Peyer's patch (tissue), 4 donors: ENCODE results near the gene NDEL1. TPM values are rescaled to one million over a fixed set of nuclear protein-coding genes. Genes with fewer than 3 reads are reported as not detected.

ENCODE experiments used
- DNase-seq, 3 donors: peaks; one replicate each; pipeline ENCODE4 v3.0.0-alpha.2; 2017 to 2019
- H3K27ac ChIP-seq, 4 donors: fragments of 200-600 bp; sonication (generic); one replicate each; pipeline ENCODE4 v1.5.1; 2016 to 2019
- H3K27me3 ChIP-seq, 2 donors: fragments of 200-600 bp; sonication (generic); one replicate each; pipeline ENCODE4 v1.5.1; 2019
- H3K36me3 ChIP-seq, 3 donors: fragments of 200-600 bp; sonication (generic); one replicate each; pipeline ENCODE4 v1.5.1; 2016 to 2019
- H3K4me1 ChIP-seq, 4 donors: fragments of 200-600 bp; sonication (generic); one replicate each; pipeline ENCODE4 v1.5.1; 2016 to 2019
- H3K4me3 ChIP-seq, 4 donors: fragments of 200-600 bp; sonication (generic); 1 replicate in 3 of 4; 2 replicates in 1 of 4; pipeline ENCODE4 v1.5.1; 2016 to 2019; ENCODE audit warnings: mild to moderate bottlenecking in 1 of 4
- H3K9me3 ChIP-seq, 4 donors: fragments of 200-600 bp; sonication (generic); one replicate each; pipeline ENCODE4 v1.5.1; 2016 to 2019; ENCODE audit warnings: mild to moderate bottlenecking in 1 of 4
- POLR2A ChIP-seq, 2 donors: fragments of 450-650 bp; IDR thresholded peaks; one replicate each; pipeline ENCODE4 v1.5.1; 2017; ENCODE audit warnings: antibody characterized with exemption in 2 of 2, mild to moderate bottlenecking in 2 of 2, moderate library complexity in 2 of 2
- total RNA-seq, 4 donors: library from RNA; depleted of rRNA; stranded (reverse); fragments of >200 nt; gene quantifications; one replicate each; pipeline ENCODE4 v1.1.0, GENCODE V29; 2016
- TF ChIP-seq, protein P1 (sequence below), 6 experiments: fragments of 450-650 bp in 4 of 6; fragments of 200-600 bp in 2 of 6; sonication (generic) in 1 of 6; IDR thresholded peaks; one replicate each; pipeline ENCODE4 v1.5.1; 2017 to 2019; ENCODE audit warnings: antibody characterized with exemption in 6 of 6, mild to moderate bottlenecking in 3 of 6, moderate library complexity in 1 of 6

Gene NDEL1
- total RNA-seq, 4 donors from 2014 or later: 70.4 to 125 (median 99.9) TPM

DNA sequence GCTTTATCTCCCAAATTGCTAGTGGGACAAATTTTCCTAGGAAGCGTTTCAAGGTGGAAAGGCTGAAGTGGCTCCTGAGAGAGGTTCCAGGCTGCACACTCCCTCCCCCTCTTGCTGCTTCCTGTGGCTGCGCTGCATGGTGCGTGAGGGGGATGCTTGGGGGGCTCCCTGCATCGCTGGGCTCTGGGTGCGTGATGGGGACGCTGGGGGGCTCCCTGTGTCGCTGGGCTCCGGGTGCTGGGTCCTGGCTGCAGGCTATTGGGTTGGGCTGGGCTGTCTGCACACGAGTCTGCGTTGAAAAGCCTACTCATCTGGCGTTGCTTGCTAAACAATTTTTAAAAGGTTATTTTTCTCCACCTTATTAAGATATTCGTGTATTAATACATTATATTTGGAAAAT lies 30.1 kb downstream of the NDEL1 start:
- Histone ChIP-seq H3K9me3 (no peaks in the 10 kb centered on the region), H3K27me3 (no peaks in the 10 kb centered on the region), H3K4me1 (peaks cover 0 to 11% (median 0%) of the 10 kb centered on the region in 4 donors), H3K4me3 (no peak overlapping the region), H3K36me3 (peaks cover 0 to 69% (median 0%) of the 10 kb centered on the region in 3 donors), H3K27ac (no peak overlapping the region)
- TF ChIP-seq, protein P1, sequence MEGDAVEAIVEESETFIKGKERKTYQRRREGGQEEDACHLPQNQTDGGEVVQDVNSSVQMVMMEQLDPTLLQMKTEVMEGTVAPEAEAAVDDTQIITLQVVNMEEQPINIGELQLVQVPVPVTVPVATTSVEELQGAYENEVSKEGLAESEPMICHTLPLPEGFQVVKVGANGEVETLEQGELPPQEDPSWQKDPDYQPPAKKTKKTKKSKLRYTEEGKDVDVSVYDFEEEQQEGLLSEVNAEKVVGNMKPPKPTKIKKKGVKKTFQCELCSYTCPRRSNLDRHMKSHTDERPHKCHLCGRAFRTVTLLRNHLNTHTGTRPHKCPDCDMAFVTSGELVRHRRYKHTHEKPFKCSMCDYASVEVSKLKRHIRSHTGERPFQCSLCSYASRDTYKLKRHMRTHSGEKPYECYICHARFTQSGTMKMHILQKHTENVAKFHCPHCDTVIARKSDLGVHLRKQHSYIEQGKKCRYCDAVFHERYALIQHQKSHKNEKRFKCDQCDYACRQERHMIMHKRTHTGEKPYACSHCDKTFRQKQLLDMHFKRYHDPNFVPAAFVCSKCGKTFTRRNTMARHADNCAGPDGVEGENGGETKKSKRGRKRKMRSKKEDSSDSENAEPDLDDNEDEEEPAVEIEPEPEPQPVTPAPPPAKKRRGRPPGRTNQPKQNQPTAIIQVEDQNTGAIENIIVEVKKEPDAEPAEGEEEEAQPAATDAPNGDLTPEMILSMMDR (IDR thresholded peaks at IDR 0.05): no peak
- no peak for TF ChIP-seq POLR2A (IDR thresholded peaks at IDR 0.05)
- no peak for DNase-seq

DNA sequence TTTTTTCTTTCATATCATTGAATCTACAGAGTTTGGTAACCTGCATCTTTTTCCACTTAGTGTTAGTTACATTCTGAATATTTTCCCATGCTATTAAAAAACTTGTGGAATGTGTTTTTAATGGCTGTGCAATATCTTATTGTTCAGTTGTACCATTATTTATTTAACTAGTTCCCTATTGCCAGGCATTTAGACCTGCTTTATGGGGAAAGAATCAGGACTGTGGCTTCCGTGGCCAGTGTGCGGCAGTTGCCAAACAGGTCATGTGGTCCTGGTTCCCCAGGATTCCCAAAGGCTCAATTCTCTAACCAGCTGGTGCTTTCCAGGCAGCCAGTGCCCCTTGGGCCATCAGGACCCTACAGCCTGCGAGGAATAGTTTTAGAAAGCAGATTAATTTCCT lies 30.8 kb downstream of the NDEL1 start:
- Histone ChIP-seq H3K4me3 (no peak overlapping the region), H3K36me3 (peaks cover 0 to 69% (median 0%) of the 10 kb centered on the region in 3 donors), H3K4me1 (peaks cover 0 to 11% (median 0%) of the 10 kb centered on the region in 4 donors), H3K27me3 (no peaks in the 10 kb centered on the region), H3K27ac (no peak overlapping the region), H3K9me3 (no peaks in the 10 kb centered on the region)
- DNase-seq: no peak
- no peak for TF ChIP-seq POLR2A (IDR thresholded peaks at IDR 0.05)
- TF ChIP-seq, protein P1 (IDR thresholded peaks at IDR 0.05): no peak

DNA sequence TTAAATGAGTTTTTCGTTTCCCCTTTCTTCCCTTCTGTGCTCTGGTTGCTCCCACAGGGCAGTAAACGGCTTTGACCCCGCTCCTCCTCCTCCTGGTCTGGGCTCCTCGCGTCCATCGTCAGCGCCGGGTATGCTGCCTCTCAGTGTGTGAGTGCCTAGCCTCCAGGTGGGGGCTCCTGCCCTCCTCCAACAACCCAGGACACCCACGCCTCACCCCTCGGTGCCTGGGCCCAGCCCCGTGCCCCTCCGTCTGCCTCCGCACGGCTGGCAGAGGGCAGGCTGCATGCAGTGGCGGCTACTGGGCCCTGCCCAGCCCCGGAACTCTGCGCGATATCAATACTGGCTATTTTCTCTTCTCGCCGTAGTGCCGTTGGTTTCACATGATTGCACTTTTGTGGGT lies 31.2 kb downstream of the NDEL1 start:
- DNase-seq: no peak
- no peaks in the 10 kb centered on the region for H3K27me3 ChIP-seq

DNA sequence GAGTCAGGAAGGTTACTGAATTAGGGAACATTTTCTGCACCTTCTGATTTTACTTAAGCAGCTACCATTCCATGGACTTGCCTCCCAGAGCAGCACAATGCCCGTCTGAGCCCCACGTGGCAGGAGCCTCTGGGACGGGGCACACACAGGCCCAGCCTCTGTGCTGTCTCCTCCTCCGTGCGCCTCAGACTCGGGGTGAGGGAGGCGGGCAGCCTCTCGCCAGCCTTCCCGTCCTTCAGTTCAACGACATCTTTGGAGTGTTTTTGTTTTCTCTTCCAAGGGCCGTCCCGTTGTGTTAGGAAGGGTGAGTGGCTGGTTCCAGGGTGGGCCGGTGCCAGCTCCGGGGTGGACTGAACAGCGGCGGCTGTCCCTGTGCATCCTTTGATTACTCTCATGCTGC lies 31.8 kb downstream of the NDEL1 start:
- H3K27me3 ChIP-seq: no peaks in the 10 kb centered on the region
- H3K27ac ChIP-seq: no peak overlapping the region
- H3K4me1 ChIP-seq: peaks cover 0 to 11% (median 0%) of the 10 kb centered on the region in 4 donors
- TF ChIP-seq POLR2A (IDR thresholded peaks at IDR 0.05): no peak
- TF ChIP-seq, protein P1 (IDR thresholded peaks at IDR 0.05): no peak
- no peak overlapping the region for H3K4me3 ChIP-seq
- H3K9me3 ChIP-seq: no peaks in the 10 kb centered on the region
- peaks cover 0 to 70% (median 0%) of the 10 kb centered on the region in 3 donors for H3K36me3 ChIP-seq
- DNase-seq: peak in 1 of 3 donors; percentile 25

More for the DNA sequence above, 31.2 kb downstream of the NDEL1 start:
- TF ChIP-seq, protein P1 (IDR thresholded peaks at IDR 0.05): no peak
- no peak for TF ChIP-seq POLR2A (IDR thresholded peaks at IDR 0.05)
- Histone ChIP-seq H3K27ac (no peak overlapping the region), H3K4me1 (peaks cover 0 to 11% (median 0%) of the 10 kb centered on the region in 4 donors), H3K9me3 (no peaks in the 10 kb centered on the region), H3K4me3 (no peak overlapping the region), H3K36me3 (peaks cover 0 to 71% (median 0%) of the 10 kb centered on the region in 3 donors)

DNA sequence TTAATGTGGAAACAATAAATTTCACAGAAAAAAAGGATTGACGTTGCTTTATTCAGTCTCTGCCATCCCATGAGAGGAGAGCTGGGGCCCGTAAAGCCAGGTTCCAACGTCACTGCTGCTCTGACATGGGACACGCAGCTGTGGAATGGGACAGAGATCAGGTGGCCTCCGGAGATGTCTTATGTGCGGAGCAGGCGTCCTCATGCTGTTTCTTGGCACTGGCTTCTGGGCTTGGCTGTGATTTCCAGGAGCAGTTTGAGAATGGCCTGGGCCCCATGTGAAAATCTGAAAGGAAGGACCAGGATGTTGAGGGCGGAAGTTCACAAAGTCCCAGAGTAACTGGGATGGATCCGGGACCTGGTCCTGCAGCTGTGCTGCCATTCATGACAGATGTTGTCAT lies 32.4 kb downstream of the NDEL1 start:
- H3K4me3 ChIP-seq: no peak overlapping the region
- no peak for TF ChIP-seq POLR2A (IDR thresholded peaks at IDR 0.05)
- TF ChIP-seq, protein P1 (IDR thresholded peaks at IDR 0.05): no peak
- no peaks in the 10 kb centered on the region for H3K27me3 ChIP-seq
- H3K36me3 ChIP-seq: peaks cover 0 to 69% (median 0%) of the 10 kb centered on the region in 3 donors
- H3K9me3 ChIP-seq: no peaks in the 10 kb centered on the region
- peak in 1 of 3 donors; percentile 34 for DNase-seq
- H3K4me1 ChIP-seq: peaks cover 0 to 11% (median 0%) of the 10 kb centered on the region in 4 donors
- H3K27ac ChIP-seq: no peak overlapping the region

DNA sequence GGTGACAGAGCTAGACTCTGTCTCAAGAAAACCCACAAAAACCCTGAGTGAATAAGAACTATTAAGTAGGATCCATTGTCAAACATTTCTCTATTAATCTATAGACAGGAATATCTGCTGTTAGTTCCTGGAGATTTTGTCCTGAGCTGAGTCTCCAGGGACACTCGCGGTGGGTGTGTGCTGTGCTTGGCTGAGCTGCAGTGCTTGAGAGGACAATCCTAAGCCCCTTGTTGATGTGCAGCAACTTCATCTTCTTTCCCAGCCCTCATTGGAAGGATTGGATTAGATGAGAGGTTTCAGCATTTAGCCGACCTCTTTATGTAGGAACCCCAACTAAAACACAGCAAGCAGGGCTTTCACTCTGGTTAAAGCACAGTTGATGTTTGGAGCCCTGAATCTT lies 33.3 kb downstream of the NDEL1 start:
- Histone ChIP-seq H3K4me1 (peaks cover 0 to 11% (median 0%) of the 10 kb centered on the region in 4 donors), H3K27me3 (no peaks in the 10 kb centered on the region), H3K4me3 (no peak overlapping the region), H3K27ac (no peak overlapping the region), H3K9me3 (no peaks in the 10 kb centered on the region), H3K36me3 (peaks cover 0 to 70% (median 0%) of the 10 kb centered on the region in 3 donors)
- no peak for TF ChIP-seq POLR2A (IDR thresholded peaks at IDR 0.05)
- TF ChIP-seq, protein P1 (IDR thresholded peaks at IDR 0.05): no peak
- no peak for DNase-seq
